HG03571 (cell line): ENCODE data around the gene LMBRD2.
A peak's percentile ranks its signal among the peaks of the same experiment; 100 is the strongest.
"Not testable (repeated sequence)": the region's sequence is repeated elsewhere in the genome, so short reads cannot be mapped to it uniquely, and the experiment has no call there.

Experiments
- ATAC-seq: cut with Tn5 transposase; IDR thresholded peaks from one replicate; pipeline ENCODE4 v1.9.1; 2021; ENCODE audit not compliant: unreplicated experiment

Gene LMBRD2

DNA sequence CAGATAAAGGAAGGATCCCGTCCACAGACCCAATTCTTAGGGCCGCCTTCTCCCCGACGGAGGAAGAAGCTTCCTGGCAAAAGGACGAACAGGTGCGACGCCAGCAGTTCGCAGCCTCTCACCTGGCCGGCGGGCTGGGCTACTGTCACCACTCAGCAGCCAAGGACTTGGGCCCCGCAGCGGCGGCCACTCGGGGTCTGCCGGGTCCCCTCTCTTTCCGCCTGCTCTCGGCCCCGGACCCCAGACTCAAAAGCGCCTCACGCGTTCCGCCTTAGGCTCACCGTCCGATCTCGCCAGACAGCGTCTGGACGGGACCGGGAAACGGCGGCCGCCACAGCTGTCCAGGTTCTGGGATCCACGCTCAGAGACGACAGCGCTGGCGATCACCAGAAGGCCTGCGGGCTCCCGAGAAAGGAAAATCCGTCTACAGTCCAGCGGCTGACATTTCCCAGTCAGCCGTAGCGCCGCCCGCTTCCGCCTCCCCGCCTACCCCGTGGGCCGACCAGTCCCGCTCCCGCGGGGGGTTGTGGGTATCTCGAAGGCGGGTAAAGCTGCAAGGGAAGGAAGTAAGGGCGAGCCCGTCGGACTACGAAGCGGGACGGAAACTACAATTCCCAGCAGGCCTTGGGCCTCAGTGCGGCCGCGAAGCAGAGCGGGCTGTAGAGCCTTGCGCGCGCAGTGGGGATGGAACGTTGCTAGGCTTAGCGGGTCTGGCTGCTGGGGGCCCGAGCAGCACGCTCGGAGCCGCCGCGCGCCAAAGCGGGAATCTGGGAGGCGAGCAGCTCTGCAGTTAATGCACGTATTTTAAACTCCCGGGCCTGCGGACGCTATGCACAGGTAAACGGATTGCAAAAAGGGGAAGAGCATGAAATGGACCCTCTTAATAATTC lies at the start of gene LMBRD2, which contains the start of gene SKP2:
LMBRD2 (minus strand) TSS at position 454 of the 890 bp plus-strand sequence. CDS start 8,538 bp downstream, outside the sequence.
SKP2 (plus strand) TSS at position 678 of the 890 bp plus-strand sequence; CDS start at position 830, 152 bp downstream.
- ATAC-seq: peak; percentile 98

GRCh38 chr5:36200513-36200912 lies 48.8 kb upstream of the LMBRD2 start:
- ATAC-seq: no peak

- ATAC-seq: no peak
Measured at GRCh38 chr5:36199620-36200019, 47.9 kb upstream of the LMBRD2 start.

- ATAC-seq: not testable (repeated sequence)
Measured at GRCh38 chr5:36198783-36199182, 47.1 kb upstream of the LMBRD2 start.

GRCh38 chr5:36198281-36198680 lies 46.6 kb upstream of the LMBRD2 start:
- ATAC-seq: no peak

DNA sequence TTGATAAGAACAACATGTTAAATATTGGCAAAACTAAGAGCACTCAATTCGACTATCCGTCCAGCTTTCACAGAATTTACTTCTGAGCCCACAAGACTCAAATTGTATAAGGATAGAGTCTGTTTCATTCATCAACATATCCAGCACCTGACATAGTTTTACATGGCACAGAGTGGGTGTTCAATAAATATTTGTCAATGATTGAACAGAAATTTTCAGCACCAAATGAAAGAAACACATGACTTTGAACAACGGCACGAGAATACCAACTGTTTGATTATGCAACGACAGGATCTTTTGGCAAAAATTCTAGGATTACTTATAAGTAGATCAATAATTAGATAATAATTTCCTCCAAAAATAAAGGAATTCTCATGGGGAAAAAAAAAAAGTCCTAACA lies 42.1 kb upstream of the LMBRD2 start:
- no peak for ATAC-seq

DNA sequence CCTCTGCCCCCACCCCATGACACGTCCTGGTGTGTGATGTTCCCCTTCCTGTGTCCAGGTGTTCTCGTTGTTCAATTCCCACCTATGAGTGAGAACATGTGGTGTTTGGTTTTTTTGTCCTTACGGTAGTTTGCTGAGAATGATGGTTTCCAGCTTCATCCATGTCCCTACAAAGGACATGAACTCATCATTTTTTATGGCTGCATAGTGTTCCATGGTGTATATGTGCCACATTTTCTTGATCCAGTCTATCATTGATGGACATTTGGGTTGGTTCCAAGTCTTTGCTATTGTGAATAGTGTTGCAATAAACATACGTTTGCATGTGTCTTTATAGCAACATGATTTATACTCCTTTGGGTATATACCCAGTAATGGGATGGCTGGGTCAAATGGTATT lies 32.7 kb upstream of the LMBRD2 start:
- not testable (repeated sequence) for ATAC-seq

GRCh38 chr5:36181774-36182173 lies 30.1 kb upstream of the LMBRD2 start:
- ATAC-seq: no peak

GRCh38 chr5:36180556-36181350 lies 29.1 kb upstream of the LMBRD2 start:
- ATAC-seq: no peak

GRCh38 chr5:36179950-36180349 lies 28.3 kb upstream of the LMBRD2 start:
- ATAC-seq: no peak

DNA sequence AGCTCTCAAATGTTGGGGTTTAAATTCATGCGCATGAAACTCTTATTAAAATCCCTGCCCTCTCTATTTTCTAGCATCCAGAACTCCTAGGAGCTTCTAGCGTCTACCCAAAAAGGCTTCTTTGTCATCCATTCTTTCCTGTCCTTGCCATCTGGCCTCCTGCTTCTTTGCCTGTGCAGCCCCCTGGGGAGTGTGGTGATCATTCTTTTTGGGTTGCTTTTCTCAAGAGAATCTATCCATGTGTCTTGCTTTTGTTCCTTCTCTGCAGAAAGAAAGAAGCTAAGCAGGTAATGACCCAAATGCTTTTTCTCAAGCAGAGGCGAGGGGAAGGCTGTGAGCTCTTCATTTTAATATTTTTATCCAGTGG lies 26.8 kb upstream of the LMBRD2 start:
- ATAC-seq: no peak

DNA sequence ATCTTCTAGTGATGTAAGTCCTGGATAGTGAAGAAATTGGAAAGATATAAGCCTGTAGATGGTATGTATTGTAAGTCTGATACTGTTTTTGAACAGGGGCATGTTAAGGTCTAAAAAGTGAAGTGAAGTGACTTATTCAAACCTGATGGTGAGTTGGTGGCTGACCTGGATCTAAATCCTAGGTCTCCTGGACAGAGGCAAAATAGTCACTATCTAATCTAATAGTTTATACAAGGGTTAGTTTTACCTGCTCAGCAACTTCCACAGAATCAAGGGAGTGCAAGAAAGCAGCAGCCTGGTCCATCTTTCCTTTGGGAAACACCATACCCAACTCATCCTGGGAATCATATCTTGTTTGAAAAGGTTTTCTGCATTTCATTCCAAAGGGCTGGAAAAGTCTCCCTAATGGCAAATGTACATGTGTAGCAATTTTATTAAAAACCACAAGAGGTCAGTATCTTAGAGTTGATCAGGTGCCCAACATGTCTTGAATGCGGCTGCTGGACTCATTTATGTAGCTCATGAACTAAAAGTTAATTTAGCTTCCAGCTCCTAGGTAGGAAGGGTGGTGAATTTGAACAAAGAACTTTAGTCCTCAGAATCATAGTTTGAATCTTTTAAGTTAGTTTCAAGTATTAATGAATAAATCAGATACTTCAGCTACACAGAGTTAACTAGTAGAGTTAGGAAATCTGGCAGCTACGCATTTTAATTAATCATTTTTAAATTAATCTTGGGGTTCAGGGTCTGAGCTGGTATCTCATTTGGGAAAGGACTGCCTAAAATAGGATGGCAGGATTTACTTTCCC lies 26.2 kb upstream of the LMBRD2 start:
- no peak for ATAC-seq

DNA sequence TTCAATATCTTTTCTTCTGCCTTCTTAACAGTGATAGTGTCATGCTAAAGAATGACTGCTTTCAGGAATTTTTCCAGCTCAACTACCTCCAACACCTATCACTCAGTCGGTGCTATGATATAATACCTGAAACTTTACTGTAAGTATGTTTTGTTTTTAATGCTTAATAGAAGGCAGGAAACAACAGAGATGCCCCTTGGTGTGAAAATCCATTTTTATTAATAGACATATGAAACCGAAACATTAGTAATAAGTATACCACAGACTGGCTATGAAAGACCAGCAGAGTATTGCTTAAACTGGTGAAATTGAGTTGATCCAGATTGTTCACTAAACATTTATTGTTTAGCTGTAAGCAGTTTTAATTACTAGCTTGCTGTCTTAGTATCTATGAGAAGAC lies 25.5 kb upstream of the LMBRD2 start:
- peak; percentile 98 for ATAC-seq

- no peak for ATAC-seq
Measured at GRCh38 chr5:36175043-36175442, 23.4 kb upstream of the LMBRD2 start.

DNA sequence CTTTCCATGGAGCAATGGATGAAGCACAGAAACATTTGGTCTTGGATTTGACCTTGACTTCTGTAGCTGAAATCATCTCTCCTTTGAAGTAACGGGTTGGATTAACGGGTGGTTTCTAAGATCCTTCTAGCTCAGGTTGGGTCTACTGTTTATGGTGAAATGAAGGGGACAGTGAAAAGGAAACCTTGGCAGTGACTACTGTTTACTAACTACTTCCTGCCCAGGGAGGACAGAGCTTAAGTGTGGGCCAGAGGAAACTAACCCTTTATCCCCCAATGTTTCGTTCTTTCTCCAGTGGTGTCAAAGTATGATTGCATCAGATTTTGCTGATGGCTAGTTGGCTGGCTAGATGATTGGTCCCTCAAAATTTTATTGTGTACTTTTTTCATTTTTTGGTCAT lies 22.4 kb upstream of the LMBRD2 start:
- no peak for ATAC-seq

DNA sequence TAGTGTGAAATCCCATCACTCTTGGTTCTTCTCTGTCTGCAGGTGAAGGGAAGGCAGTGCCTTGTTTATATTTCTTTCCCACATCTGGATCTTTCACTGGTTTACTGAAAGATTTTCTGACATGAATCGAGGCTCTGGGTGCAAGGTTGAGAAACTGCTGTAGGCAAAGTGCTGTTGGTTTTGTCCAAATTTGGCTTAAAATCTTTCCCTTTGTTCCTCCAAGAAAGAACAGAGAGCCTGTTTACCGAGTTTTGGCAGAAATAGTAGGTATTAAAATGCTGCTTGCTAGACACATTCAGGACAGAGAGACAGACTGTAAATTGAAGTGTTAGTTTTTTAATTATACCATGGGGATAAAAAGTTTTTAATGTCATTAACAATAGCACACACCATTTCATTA lies 21.7 kb upstream of the LMBRD2 start:
- no peak for ATAC-seq

- ATAC-seq: no peak
Measured at GRCh38 chr5:36172599-36172998, 20.9 kb upstream of the LMBRD2 start.

- no peak for ATAC-seq
Measured at GRCh38 chr5:36170832-36171424, 19.2 kb upstream of the LMBRD2 start.

- no peak for ATAC-seq
Measured at GRCh38 chr5:36168737-36169136, 17.1 kb upstream of the LMBRD2 start.

- no peak for ATAC-seq
Measured at GRCh38 chr5:36164461-36164860, 12.8 kb upstream of the LMBRD2 start.
